ENCODE results near the gene NFYC. TPM values are rescaled to one million over a fixed set of nuclear protein-coding genes. Genes with fewer than 3 reads are reported as not detected.

Gene NFYC
- total RNA-seq, 4 donors from 2014 or later, result 29.8 to 44.6 (median 32.4) TPM

DNA sequence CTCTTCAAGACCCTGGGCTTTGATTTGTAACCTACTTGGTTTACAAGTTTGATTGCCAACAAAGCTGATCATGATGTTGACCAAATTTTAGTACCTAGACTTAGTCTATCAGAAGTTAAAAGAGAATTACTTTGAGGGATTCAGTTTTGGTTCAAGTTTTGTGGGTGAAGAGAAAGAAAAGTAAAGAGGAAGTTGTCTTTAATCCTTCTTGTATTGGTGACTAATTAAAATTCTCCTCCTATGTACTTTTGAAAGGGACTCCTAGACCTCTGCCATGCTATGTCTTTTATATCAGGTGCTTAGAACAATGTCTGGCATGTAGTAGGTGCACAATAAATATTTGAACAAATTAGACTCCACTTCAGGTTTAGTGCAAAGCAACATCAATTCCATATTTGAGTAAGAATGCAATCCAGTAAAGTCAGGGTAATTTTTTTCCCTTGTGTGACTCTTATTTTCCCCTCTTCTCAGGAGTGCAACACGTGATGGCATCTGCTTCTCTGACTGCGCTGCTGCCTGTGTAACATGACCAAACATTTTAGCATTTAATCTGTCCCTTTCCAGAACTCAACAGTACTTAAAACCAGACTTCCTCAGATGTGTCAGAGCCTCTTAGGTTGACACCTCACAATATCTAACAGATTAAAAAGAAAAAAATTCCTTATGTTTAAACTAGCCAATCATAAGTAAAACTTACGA is 51.0 kb downstream of the NFYC start:
- DNase-seq (ENCODE audit: low spot score) (no peak), ATAC-seq (ENCODE audit: low FRiP score) (no peak)
- TF ChIP-seq, protein P1, sequence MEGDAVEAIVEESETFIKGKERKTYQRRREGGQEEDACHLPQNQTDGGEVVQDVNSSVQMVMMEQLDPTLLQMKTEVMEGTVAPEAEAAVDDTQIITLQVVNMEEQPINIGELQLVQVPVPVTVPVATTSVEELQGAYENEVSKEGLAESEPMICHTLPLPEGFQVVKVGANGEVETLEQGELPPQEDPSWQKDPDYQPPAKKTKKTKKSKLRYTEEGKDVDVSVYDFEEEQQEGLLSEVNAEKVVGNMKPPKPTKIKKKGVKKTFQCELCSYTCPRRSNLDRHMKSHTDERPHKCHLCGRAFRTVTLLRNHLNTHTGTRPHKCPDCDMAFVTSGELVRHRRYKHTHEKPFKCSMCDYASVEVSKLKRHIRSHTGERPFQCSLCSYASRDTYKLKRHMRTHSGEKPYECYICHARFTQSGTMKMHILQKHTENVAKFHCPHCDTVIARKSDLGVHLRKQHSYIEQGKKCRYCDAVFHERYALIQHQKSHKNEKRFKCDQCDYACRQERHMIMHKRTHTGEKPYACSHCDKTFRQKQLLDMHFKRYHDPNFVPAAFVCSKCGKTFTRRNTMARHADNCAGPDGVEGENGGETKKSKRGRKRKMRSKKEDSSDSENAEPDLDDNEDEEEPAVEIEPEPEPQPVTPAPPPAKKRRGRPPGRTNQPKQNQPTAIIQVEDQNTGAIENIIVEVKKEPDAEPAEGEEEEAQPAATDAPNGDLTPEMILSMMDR (IDR thresholded peaks at IDR 0.05), result no peak

- DNase-seq (ENCODE audit: low spot score) (no peak), ATAC-seq (ENCODE audit: low FRiP score) (no peak)
- TF ChIP-seq, protein P1 (IDR thresholded peaks at IDR 0.05), result no peak
Measured at GRCh38 chr1:40743452-40743851, 51.9 kb downstream of the NFYC start.

GRCh38 chr1:40743860-40744259 is 52.4 kb downstream of the NFYC start:
- no peak for DNase-seq (ENCODE audit: low spot score)
- TF ChIP-seq, protein P1 (IDR thresholded peaks at IDR 0.05), result no peak
- no peak for ATAC-seq (ENCODE audit: low FRiP score)

- TF ChIP-seq, protein P1 (IDR thresholded peaks at IDR 0.05), result no peak
- no peak for ATAC-seq (ENCODE audit: low FRiP score)
- no peak for DNase-seq (ENCODE audit: low spot score)
Measured at GRCh38 chr1:40745176-40745575, 53.7 kb downstream of the NFYC start.

- ATAC-seq (ENCODE audit: low FRiP score) (no peak), DNase-seq (ENCODE audit: low spot score) (no peak)
- TF ChIP-seq, protein P1 (IDR thresholded peaks at IDR 0.05), result no peak
Measured at GRCh38 chr1:40746344-40747090, 55.0 kb downstream of the NFYC start.

GRCh38 chr1:40748841-40749718 is 57.6 kb downstream of the NFYC start:
- DNase-seq (ENCODE audit: low spot score) (no peak), ATAC-seq (ENCODE audit: low FRiP score) (no peak)
- TF ChIP-seq, protein P1 (IDR thresholded peaks at IDR 0.05), result no peak
